Activated naive CD4-positive, alpha-beta T cell treated with Interleukin-2 at 50 U/mL for 16 hours (primary cell): ENCODE data around the gene PDZRN4.

Source experiments
- DNase-seq: peaks from one replicate; pipeline ENCODE4 v3.0.0-alpha.2; 2020

PDZRN4 gene

DNA sequence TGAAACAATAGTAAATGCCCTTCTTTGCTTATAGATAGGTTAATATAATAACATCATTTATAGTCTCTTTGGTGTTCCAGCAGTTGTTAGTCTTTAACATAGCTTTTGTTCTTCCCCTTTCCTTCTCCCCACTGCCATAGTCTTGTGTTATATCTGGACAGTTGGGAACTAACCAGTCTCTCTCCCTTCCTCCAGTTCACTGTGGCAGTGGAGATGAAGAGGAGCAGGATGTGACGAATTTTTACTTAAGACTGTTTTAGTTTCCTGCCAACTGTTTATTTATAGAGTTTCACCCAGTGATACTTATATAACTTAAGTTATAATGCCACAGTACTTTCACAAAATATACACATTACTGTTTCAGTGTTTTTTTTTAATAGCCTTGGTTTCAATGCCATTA is 277.4 kb downstream of the PDZRN4 start:
- no peak for DNase-seq

DNA sequence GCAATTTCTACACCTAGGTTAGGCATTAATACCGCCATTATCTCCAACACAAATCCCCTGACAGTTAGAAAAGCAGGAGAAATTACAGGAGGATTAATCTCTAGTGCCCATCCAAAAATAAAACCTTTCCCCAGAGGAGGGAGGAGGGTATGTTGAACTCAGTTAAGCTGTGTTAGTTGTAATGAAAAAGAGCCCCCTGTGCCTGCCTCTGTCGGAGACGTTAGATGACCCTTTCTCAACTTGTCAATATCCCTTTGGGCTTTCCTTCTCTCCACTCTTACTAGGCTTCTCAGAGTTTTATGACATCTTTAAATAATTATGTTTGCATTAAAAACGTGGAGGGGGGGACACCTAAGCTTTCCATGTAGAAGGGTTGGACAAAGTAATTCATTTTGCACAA is 278.2 kb downstream of the PDZRN4 start:
- no peak for DNase-seq

DNA sequence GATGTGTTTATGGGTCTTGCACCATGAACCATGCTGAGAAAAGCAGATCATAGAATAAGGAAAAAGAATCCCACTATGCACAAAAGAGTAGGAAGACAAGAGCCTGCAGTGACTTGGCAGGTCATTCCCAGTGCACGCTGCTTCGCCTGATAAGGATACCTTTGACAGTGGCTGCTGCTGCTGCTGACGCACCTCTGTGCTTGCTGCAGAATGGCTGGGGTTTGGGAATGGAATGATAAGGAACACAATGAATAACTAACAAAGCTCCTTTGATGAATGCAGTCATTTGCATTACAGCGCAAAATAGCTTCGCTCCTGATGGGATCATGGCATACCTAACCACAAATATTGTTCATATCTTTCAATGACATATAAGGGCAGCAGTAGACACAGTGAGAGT is 278.7 kb downstream of the PDZRN4 start:
- no peak for DNase-seq

DNA sequence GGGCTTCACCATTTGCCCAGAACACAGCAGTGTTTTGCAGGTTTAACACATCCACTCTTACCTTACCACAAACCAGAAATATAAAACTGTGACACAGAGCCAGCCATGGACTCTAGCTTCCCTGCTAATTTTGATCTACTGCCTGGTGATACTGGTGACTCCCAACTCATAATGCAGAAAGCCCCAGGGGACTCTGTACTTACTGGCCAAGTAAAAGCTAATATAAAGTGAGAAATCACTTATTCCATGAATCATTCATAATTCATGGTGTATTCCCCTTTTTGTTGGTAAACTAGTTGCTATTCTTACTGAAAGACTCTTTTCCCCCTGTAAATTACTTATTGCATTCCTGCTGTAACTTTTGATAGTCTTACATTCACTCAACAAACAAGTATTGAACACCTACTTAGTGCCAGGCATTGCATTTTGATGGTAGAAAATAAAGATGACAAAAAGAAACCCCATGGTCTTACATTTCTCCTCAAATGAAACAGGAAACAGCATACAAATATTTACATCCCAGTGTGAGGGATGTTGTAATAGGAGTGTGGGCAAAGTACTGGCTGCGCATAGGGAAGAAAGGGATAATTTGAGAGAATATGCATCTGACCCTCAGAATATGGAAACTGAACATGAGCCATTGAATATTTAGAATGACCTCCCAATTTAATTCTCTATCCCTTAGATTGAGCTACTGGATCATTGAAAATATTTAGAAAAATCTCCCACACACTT is 279.6 kb downstream of the PDZRN4 start:
- DNase-seq = no peak

DNA sequence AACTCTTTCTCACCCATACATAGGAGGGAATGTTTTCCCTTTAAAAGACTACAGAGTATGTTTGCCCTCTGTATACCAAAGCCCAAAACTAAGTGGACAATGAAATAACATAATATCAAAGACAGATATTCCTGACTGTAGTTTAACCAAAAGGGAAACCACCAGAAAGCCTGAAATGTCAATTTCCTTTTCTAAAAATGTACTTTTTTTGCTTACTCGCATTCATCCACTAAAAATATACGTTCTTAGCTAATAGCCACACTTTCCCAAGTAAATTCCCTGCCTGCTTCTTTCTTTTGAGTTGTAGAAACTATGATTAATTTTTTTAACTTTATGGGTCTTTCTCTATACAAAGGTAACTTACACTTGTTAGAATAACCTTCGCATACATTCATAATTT is 280.2 kb downstream of the PDZRN4 start:
- DNase-seq = no peak

DNA sequence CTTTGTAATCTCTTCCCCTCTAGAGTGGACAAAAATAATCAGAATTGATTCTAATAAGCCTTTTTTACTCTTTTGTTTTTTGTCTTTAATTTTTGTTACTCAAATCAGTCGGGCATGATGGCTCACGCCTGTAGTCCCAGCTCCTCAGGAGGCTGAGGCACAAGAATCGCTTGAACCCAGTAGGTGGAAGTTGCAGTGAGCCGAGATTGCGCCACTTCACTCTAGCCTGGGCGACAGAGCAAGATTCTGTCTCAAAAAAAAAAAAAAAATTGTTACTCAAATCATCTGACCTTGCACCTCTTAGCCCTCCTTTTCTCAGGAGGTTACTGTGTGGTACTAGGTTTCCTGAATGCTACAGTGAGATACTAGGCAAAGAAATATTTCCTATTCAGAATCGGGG is 280.6 kb downstream of the PDZRN4 start:
- DNase-seq = no peak

DNA sequence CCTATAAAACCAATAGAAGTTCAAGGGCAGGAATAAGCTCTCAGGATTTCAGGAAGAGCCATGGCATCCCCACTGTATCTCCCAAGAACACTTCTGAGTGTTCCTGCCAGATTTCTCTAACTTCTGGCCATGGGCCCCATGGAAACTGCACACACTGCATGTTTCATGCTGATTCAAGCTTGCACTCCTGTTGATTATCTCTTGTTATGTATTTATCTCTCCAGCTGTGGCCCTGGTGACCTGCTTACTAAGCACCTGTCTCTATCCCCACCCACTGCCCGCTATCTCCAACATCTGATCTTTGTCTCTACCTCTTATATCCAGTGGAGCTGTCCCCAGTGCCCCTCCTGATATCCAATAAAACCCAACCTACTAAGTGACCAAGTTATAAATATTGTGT is 285.3 kb downstream of the PDZRN4 start:
- DNase-seq = no peak

DNA sequence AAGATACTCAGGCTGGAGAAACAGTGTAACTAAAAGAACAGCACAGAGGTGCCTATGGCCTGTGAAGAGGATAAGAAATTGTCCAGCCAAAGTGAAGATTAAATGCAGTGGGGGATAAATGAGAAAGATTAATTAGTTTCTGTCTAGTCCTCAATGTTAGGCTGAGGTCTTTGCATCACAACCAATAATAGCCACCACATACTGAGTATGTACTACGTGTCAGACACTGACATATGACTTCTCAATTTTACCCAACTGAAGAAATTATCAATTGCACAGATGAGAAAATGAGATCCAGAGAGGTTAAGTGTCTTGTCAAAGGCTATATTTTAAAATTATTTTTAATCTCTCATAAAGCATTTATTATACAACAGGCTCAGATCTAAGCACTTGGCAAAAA is 285.9 kb downstream of the PDZRN4 start:
- DNase-seq = no peak

DNA sequence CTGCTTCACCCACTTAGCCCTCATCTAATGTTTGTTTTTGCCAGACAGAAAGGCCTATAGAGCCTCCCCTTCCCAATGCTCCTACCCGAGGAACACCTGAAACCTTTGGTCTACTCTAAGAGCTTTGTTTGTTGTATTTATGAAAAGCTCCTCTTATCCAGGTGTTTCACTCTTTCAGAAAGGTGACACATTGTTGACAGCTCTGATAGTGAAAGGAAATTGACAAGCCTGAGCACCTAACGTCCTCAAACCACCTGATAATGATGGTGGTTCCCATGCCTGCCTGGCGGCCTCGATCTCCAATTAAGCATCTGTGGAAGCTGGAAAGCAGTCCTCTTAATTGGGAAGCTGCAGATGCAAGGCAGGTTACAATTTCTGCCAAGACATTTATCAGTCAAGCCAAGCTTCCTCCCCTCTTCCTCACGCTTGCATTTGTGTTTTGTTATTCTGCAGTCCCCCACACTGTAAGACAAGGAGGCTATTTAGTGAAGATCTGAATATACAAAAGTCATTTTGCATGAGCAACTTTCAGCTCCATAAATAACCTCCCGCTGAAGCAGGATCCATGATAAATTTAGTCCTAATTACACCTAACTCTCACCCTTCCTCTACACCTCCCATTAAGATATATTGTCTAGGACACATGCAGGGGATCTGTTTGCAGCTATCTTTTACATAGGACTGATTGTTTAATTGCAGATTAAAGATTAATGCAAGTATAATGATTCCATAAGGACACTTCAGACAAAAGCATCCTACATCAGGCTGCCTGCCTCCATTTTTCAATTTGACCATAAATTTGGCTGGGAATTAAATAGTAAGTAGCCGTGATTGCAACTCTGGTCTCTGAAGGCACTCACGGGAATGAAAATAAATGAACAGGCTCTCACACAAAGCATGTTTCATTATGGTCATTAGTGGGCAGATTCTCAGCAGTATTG is 288.6 kb downstream of the PDZRN4 start:
- no peak for DNase-seq

DNA sequence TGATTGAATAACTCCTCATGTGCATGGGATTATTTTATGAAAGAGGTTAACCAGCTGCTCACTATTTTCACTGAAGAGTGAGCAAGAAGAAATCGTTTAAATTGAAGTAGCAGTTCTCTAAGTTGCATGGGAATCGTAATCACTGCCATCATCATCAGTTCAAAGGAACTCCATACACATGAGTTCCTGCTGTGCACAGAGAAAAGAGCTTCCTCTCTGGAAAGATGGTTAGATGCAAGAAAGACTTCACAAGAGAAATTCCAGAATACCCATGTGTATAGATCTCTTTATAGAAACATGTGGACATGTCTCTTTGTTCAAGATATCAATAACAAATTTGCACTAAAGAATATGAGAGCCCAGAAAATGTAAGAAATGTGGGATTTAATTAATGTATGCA is 291.3 kb downstream of the PDZRN4 start:
- DNase-seq = no peak

DNA sequence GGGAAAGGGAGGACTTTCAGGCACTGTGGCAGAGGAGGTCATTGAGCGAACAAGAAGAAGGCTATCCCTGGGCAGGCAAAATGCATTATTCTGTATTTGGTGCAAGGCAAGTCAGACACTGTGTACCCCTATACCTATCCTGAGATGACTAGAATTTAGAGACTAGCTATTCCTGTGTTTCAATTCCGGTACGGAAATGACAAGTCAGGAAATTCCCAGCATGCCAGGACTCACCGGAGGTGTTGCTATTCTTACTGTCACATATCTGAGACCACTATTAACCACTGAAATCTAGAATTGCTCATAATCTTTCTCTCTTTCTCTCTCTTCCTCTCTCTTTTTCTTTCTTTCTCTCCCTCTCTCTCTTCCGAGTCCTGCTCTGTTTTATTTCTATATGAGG is 297.1 kb downstream of the PDZRN4 start:
- no peak for DNase-seq

DNA sequence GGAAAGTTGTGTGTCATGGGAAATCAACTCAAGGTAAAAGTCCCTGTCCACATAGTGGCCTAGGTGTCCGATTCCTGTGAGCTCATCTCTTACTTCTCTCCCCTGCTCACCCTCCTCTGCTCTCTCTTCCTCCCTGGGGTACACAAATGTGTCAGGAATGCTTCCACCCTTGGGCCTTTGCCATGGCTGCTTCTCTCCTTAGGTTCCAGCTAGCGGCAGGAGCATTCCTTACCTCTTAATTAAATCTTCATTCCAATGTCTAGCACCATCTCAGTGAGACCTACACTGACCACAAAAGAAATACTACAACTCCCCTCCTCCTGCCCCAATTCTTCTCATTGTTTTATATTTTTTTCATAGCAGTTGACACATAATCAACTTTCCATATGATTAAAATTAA is 298.6 kb downstream of the PDZRN4 start:
- no peak for DNase-seq

DNA sequence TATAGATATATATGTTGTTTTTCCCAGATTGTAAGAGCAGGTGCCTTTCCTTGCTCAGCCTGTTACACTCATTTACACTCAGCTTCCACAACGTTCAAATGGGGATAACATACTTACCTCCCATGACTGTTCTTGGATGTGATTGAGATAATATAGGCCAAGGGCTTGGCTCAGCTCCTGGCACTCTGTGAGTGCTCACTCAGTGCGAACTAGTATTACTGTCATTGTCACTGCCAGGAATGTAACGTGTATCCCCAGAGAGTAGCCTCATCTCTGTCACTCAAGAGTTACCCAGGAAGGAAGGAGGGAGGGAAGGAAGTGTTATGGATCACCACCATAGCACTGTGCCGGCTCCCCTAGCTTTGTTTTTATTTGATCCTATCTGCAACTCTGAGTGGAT is 307.9 kb downstream of the PDZRN4 start:
- DNase-seq = no peak

DNA sequence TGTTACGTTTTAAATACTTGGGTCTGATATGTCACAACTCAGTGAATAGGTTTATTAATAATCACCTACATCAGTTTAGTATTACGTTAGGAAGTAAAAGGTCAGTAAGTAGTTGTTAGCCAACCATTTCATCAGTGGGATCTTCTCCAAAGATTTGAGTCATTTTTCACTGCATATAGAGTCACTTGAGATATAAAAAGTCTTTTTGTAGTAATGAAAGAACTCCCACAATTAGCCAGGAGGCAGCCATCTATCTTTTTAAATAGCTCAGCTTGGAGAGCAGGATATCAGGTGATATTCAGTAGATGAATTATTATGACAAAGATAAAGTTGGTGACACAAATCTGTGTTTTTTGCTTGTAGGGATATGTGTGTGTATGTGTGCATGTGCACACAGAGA is 309.3 kb downstream of the PDZRN4 start:
- DNase-seq = no peak

DNA sequence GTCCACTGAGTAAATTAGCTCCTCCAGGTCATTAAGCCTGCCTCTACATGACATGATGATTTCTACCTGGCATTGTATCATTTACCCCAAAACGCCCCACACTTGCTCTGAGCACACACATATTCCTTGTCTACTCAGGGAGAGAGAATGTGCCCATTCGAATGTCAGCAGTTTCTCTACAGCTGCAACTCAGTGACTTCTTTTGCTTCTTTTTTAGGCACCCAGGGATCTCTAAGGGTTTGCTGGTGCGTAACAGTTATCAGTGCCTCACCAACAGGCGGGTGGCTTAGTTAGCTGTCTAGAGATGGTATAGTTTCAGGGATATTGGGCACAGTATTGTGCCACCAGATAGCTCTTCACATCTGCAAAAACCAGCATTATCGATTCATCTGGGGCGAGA is 316.9 kb downstream of the PDZRN4 start:
- DNase-seq = no peak

DNA sequence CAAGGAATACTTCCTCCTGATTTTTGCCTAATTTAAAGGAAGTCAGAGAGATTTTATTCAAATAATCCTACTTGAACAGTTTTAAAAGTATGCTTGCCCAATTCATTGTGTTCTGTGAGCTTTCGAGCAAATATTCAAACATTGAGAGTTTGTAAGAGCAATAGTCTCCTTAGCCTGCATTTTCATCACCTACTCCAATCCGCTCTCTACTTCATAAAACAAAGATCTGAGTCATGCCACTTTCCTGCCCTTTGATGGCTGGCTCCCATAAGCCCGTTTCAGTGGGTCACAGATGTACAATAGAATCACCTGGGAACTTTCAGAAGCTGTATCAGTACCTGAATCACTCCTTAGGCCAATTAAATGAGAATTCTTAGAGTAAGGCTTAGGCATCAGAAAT is 319.2 kb downstream of the PDZRN4 start:
- DNase-seq = no peak

DNA sequence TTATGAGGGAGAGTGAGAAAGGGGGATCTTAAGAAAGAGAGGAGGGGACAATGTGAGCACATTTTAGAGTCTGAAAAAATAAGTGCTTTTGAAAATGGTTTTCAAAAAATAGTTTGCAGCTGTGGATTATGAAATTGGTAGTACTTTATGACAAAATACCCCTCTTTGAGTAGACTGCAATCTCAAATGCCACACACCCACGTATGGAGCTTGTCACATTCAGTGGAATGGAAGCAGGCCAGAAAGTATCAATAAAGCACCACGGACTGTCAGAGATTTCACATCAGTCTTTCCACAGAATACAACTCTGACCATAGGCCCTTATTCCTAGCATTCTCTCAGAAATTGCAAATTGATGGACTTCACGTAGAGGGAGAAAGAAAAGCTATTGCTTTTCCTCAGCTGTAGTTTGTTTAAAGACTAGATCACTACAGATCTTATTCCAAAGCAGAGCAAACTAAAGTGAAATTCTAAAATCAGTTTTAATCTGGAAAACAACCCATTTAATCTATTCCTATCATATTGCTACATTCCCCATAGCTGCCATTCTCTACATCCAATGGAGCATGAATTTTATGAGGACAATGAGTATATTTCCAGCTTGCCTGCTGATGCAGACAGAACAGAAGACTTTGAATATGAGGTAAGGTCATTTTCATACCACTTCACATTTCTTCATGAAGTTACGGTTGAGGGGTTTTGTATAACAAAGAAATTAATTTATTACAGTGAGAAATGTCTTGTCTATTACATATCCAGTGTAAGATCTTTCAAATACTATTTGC is 321.3 kb downstream of the PDZRN4 start:
- no peak for DNase-seq

DNA sequence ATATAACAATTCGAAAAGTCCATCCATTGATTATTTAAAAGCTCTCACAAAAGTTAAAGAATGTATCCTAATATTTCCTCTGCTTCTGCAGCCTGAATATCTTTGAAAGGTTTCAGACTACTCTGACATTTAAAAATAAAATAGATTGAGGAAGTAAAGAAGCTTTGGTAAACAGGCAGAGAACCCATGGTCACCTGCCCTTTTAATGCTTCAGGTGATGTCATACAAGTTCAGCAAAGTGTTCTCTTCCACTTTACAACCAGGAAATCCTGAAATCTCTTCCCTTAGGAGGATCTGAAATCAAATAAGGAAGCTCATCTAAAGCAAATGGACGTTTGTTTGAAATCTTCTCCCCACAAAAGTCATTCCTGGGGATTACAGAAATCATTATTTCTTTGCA is 322.4 kb downstream of the PDZRN4 start:
- DNase-seq = no peak

DNA sequence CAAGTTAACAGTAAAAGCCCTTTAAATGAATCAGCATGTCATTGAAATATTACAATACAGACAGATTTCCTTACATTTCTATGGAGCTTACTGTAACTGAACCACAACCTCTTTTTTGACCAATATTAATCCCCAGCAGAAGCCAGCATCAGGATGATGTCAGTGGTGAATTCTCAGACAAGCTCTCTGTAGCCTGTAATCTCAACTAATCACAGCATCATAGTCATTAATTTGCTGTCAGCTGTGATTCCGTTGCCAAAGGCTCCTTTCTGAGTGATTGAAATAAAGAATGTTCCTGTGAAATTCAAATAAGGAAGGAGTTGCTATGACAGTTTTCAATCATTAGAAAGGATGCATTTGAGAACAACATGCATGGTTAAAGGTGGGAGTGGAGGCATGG is 323.1 kb downstream of the PDZRN4 start:
- no peak for DNase-seq

DNA sequence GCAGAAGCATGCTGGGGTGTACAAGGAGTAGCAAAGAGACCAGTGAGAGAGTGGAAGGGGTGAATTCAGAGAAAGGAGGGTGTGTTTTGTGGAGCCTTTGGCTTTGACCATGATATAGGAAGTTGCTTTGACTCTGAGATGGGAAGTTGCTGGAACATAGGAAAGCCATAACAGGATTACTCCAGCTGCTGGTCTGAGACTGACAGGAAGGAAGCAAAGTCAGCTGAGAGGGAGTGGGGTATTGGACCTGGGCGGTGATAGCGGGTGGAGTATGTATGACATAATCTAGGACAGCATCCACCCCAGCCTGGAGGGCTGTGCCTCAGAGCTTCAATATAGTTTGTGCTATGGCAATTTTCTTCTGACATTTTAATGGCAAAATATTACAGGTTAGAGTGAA is 324.4 kb downstream of the PDZRN4 start:
- DNase-seq = no peak

DNA sequence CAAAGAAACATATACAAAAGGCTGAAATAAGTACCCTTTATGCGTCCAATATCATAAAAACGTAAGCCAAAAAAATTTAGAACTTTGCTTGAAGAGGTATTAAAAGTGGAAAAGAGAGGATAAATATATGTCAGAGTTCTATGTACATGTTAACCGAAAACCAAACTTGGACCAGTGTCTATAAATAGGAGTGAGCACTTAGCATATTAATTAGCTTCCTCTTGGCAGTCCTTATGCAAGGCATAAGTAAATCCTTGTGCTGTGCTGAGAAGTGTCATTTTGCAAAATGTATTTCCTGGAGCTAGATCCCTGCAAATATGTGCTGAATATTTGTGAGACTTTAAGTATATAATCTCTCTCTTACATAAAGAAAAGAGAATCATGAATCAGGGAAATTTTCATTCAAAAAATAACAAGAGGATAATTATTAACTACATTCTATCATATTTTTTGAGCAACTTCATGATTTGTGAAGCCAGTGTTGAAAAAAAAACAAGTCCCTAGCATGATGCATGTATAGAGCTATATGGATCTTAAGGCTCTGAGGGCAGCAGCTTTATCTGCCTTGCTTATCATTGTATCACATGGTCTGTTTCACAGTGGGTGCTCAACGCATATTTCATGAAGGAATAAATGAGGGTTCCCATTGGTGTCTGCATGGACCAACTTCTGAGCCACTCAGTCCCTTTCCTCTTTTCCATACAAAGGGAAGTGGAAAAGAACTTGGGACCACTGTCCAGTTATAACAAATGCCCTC is 326.1 kb downstream of the PDZRN4 start:
- no peak for DNase-seq

DNA sequence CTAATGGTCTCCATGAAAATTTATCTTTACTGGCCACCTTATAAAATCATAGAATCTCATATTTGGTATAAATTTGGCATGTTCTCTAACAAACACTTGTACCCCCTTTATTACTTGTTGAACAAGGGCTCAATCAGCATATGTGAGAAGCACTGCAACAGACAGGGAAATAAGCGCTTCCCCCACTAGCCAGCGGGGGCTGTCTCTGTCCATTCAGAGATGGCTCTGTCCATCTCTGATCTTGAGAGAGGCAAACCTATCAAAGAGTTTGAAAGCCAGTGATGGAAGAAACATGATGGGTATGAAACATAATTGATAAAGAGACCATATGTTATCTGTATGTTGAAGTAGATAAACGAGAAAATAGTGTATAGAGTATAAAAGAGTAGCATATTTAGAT is 326.8 kb downstream of the PDZRN4 start:
- no peak for DNase-seq

DNA sequence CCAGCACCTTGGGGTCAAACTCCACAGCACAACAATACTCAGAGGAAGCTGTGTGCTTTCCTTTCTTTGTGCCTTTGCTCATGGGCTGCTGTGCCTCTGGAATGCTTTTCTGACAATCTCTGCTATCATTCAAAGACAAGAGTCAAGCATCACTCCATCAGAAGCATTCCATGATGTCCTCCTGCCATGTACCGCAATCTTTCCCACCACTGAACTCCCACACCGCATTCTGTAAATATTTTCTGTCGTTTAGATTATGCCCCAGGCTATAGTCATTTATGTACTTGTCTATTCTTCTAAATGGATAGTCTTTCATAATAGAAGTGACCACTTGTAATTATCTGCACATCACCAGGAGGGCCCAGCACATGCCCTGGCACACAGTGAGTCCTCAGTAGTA is 327.8 kb downstream of the PDZRN4 start:
- DNase-seq = no peak
